Erythroblast (primary cell): ENCODE data around the gene AP3B1.

Experiments
- GATA1 ChIP-seq: IDR thresholded peaks from 2 replicates; pipeline ENCODE4 v1.6.1; 2011; ENCODE audit warnings: low read depth, mild to moderate bottlenecking, control low read depth, low read length, moderate library complexity
- POLR2A ChIP-seq: IDR thresholded peaks from 2 replicates; pipeline ENCODE4 v1.6.1; 2011; ENCODE audit warnings: mild to moderate bottlenecking, low read length

DNA sequence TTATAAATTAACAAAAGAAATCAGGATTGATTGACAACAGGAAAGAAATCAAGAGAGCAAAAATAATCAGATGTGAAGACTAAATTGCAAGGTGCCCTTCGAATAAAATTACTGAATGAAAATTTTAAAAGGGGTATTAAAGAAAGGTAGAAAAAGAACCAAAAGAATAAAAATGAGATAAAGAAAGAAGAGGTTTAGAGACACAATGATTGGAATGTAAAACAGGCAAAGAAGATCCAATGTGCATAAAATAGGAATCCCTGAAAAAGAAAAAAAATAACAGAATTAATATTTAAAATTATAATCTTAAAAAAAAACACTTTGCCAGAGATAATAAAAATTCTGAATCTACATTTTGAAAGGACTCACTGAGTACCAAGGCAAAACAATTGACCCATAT lies 73.0 kb downstream of the AP3B1 start:
- TF ChIP-seq POLR2A (no peak), GATA1 (no peak)
